ENCODE results near the gene ENOX1. TPM values are rescaled to one million over a fixed set of nuclear protein-coding genes. Genes with fewer than 3 reads are reported as not detected.

ENOX1 gene
- total and polyA plus RNA-seq, 4 donors = 0.33 to 7.7 (median 1.1) TPM

DNA sequence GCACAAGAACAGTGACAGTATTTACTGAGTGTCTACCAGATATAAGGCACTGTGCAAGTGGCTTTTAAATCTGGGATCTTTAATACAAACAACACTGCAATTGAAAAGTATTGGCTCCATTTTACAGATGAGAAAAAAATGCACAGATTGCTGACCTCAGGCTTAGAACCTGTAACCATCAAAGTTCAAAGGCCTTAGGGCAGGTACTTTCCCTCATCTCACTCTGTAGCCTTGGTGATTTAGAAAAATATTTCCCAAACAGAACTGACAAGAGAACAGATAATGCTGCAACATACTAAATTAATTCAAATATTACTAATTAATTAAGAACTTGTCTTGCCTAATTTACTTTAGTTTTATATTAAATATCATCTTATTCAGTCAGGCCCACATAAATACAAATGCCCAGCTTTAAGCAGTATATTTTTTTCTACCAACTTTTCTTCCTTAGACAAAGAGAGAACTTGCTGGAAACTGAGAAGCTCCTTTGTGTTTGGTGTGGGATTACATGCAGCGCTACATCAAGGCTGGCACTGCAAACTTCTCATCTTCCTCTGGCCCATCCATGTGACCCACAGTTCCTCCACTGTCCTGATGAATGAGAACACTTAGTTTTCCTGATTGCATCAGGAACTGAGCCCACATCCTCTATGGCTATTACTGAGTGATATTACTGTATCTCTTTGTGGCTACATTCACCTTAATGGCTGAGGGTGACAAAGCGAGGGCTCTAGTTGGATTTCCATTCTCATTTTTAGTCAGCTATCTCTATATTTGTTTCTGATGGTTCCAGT is 302.1 kb downstream of the ENOX1 start:
- Histone ChIP-seq H3K36me3 (ENCODE audit: control insufficient read depth in 4 of 4, insufficient read depth in 4 of 4, low read length in 4 of 4) (no peaks in the 10 kb centered on the region), H3K9me3 (ENCODE audit: control insufficient read depth in 4 of 4, insufficient read depth in 3 of 4, low read length in 3 of 4) (no peaks in the 10 kb centered on the region), H3K4me1 (ENCODE audit: control insufficient read depth in 5 of 5, insufficient read depth in 5 of 5, low read length in 5 of 5) (peaks cover 0 to 13% (median 0%) of the 10 kb centered on the region in 5 donors), H3K27me3 (ENCODE audit: control insufficient read depth in 3 of 3, insufficient read depth in 3 of 3, low read length in 2 of 3) (no peaks in the 10 kb centered on the region), H3K4me3 (no peak overlapping the region), H3K27ac (ENCODE audit: low read depth in 1 of 2, low read length in 1 of 2) (no peak overlapping the region), H3K9ac (ENCODE audit: insufficient read depth in 1 of 2, low read length in 2 of 2) (no peak overlapping the region)
- 46 to 70% methylated on average over 2 of the region's 2 CpGs for WGBS, 2 donors
- TF ChIP-seq CTCF (IDR thresholded peaks at IDR 0.05; ENCODE audit: control extremely low read depth, extremely low read depth) = no peak
- ATAC-seq (ENCODE audit: insufficient read depth, low FRiP score) (no peak), DNase-seq (no peak)

DNA sequence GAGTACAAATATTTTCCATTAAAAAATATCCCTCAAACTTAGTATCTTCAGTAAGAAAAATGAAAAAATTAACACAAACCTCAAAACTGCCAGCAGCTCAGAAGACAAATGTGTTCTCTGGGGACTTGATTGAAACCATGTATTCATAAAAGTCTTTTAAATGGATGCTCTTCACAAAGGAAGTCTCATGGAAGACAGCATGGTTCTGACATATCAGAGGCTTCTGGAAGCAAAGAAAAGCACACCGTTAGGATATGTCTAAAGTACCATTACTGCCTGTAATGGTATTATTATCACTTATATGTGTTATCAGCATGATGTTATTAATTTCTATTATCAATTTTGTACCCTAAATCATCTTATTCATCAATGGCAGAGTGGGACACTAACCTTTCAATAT is 302.8 kb downstream of the ENOX1 start:
- Histone ChIP-seq H3K27ac (ENCODE audit: low read depth in 1 of 2, low read length in 1 of 2) (no peak overlapping the region), H3K4me3 (no peak overlapping the region), H3K9ac (ENCODE audit: insufficient read depth in 1 of 2, low read length in 2 of 2) (no peak overlapping the region), H3K4me1 (ENCODE audit: control insufficient read depth in 5 of 5, insufficient read depth in 5 of 5, low read length in 5 of 5) (peaks cover 0 to 6% (median 0%) of the 10 kb centered on the region in 5 donors), H3K9me3 (ENCODE audit: control insufficient read depth in 4 of 4, insufficient read depth in 3 of 4, low read length in 3 of 4) (no peaks in the 10 kb centered on the region), H3K36me3 (ENCODE audit: control insufficient read depth in 4 of 4, insufficient read depth in 4 of 4, low read length in 4 of 4) (no peaks in the 10 kb centered on the region), H3K27me3 (ENCODE audit: control insufficient read depth in 3 of 3, insufficient read depth in 3 of 3, low read length in 2 of 3) (no peaks in the 10 kb centered on the region)
- 92 to 94% methylated on average over 1 of the region's 1 CpG for WGBS, 2 donors
- no peak for ATAC-seq (ENCODE audit: insufficient read depth, low FRiP score)
- DNase-seq = no peak
- no peak for TF ChIP-seq CTCF (IDR thresholded peaks at IDR 0.05; ENCODE audit: control extremely low read depth, extremely low read depth)

DNA sequence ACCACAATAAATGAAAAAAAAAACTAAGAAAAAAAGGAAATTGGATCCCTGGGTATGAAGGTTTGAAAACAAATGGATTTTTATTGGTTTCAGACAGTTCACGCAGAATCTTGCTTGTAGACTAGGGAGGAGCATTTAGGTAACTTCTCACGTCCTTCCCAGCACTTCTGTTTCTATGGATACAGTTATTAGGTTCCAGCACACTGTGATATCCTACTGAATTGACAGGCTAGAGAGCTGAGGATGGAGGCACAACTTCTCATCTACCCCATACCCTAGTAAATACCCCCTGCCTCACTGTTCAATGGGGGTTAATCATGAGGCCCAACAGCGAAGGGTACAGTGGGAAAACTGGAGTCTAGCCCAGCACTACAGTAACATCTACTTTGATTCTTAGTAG is 304.1 kb downstream of the ENOX1 start:
- Histone ChIP-seq H3K4me1 (ENCODE audit: control insufficient read depth in 5 of 5, insufficient read depth in 5 of 5, low read length in 5 of 5) (peaks cover 0 to 4% (median 0%) of the 10 kb centered on the region in 5 donors), H3K4me3 (no peak overlapping the region), H3K9ac (ENCODE audit: insufficient read depth in 1 of 2, low read length in 2 of 2) (no peak overlapping the region), H3K9me3 (ENCODE audit: control insufficient read depth in 4 of 4, insufficient read depth in 3 of 4, low read length in 3 of 4) (no peaks in the 10 kb centered on the region), H3K36me3 (ENCODE audit: control insufficient read depth in 4 of 4, insufficient read depth in 4 of 4, low read length in 4 of 4) (no peaks in the 10 kb centered on the region), H3K27ac (ENCODE audit: low read depth in 1 of 2, low read length in 1 of 2) (no peak overlapping the region), H3K27me3 (ENCODE audit: control insufficient read depth in 3 of 3, insufficient read depth in 3 of 3, low read length in 2 of 3) (no peaks in the 10 kb centered on the region)
- TF ChIP-seq CTCF (IDR thresholded peaks at IDR 0.05; ENCODE audit: control extremely low read depth, extremely low read depth) = no peak
- ATAC-seq (ENCODE audit: insufficient read depth, low FRiP score) (no peak), DNase-seq (no peak)
- WGBS, 2 donors = 84 to 96% methylated on average over 3 of the region's 3 CpGs
